ENCODE data around the gene KLK11.

KLK11 gene

GRCh38 chr19:51023946-51024345 lies 2.5 kb downstream of the KLK11 start:
- TF ChIP-seq POLR2A (IDR thresholded peaks at IDR 0.05; ENCODE audit: low read depth, low read length), result no peak
- TF ChIP-seq POU2F2 (IDR thresholded peaks at IDR 0.05; ENCODE audit: low read depth, low read length), result no peak
- no peak for TF ChIP-seq SPI1 (IDR thresholded peaks at IDR 0.05; ENCODE audit: low read depth, low read length)
- no peak for TF ChIP-seq PAX5 (IDR thresholded peaks at IDR 0.05; ENCODE audit: insufficient read depth, low read length, severe bottlenecking)
- TF ChIP-seq TAF1 (IDR thresholded peaks at IDR 0.05; ENCODE audit: low read depth, low read length), result no peak
- no peak for TF ChIP-seq POLR2AphosphoS5 (IDR thresholded peaks at IDR 0.05; ENCODE audit: low read depth, low read length)
- no peak for FAIRE-seq
- DNase-seq (ENCODE audit: insufficient read length, low spot score), result no peak

- DNase-seq (ENCODE audit: insufficient read length, low spot score) (no peak), FAIRE-seq (no peak)
- TF ChIP-seq POLR2AphosphoS5 (IDR thresholded peaks at IDR 0.05; ENCODE audit: low read depth, low read length), result no peak
- TF ChIP-seq PAX5 (IDR thresholded peaks at IDR 0.05; ENCODE audit: insufficient read depth, low read length, severe bottlenecking), result no peak
- no peak for TF ChIP-seq POLR2A (IDR thresholded peaks at IDR 0.05; ENCODE audit: low read depth, low read length)
- no peak for TF ChIP-seq POU2F2 (IDR thresholded peaks at IDR 0.05; ENCODE audit: low read depth, low read length)
- TF ChIP-seq TAF1 (IDR thresholded peaks at IDR 0.05; ENCODE audit: low read depth, low read length), result no peak
- no peak for TF ChIP-seq SPI1 (IDR thresholded peaks at IDR 0.05; ENCODE audit: low read depth, low read length)
Measured at GRCh38 chr19:51022526-51022925, 3.9 kb downstream of the KLK11 start.

DNA sequence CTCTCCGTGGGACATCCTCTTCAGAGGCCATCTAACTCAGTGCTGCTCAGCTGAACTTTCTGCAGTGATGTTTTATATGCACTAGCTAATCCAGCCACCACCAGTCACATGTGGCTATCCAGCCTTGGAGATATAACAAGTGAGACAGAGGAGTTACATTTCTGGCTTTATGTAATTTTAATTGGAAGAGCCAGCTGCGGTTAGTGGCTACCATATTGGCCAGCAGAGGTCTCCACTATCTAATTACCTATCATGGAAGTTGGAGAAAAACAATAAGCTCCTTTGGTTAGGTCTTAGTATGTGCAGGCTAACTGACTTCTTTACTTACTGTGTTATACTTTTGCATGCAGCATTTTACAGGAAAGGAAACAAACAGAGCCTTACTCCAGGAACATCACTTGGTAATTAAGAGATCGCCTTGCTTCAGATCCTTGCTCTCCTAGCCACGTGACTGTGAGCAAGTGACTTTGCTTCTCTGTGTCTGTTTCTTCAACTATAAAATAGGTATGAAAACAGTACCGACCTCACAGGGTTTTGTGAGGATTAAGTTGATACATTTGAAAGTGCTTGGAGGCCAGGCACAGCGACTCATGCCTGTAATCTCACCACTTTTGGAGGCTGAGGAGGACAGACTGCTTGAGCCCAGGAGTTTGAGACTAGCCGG lies 5.3 kb downstream of the KLK11 start:
- TF ChIP-seq POLR2AphosphoS5 (IDR thresholded peaks at IDR 0.05; ENCODE audit: low read depth, low read length), result no peak
- no peak for TF ChIP-seq PAX5 (IDR thresholded peaks at IDR 0.05; ENCODE audit: insufficient read depth, low read length, severe bottlenecking)
- TF ChIP-seq SPI1 (IDR thresholded peaks at IDR 0.05; ENCODE audit: low read depth, low read length), result no peak
- TF ChIP-seq POU2F2 (IDR thresholded peaks at IDR 0.05; ENCODE audit: low read depth, low read length), result no peak
- no peak for FAIRE-seq
- no peak for DNase-seq (ENCODE audit: insufficient read length, low spot score)

GRCh38 chr19:51019544-51019925 lies 6.9 kb downstream of the KLK11 start, which contains the start of gene KLK10:
Gene KLK10 (minus strand): TSS chr19:51019709. CDS start chr19:51019130, 579 bp downstream.
- TF ChIP-seq PAX5 (IDR thresholded peaks at IDR 0.05; ENCODE audit: insufficient read depth, low read length, severe bottlenecking), result no peak
- no peak for TF ChIP-seq TAF1 (IDR thresholded peaks at IDR 0.05; ENCODE audit: low read depth, low read length)
- no peak for TF ChIP-seq POLR2A (IDR thresholded peaks at IDR 0.05; ENCODE audit: low read depth, low read length)
- no peak for TF ChIP-seq POU2F2 (IDR thresholded peaks at IDR 0.05; ENCODE audit: low read depth, low read length)
- TF ChIP-seq POLR2AphosphoS5 (IDR thresholded peaks at IDR 0.05; ENCODE audit: low read depth, low read length), result no peak
- TF ChIP-seq SPI1 (IDR thresholded peaks at IDR 0.05; ENCODE audit: low read depth, low read length), result no peak
- DNase-seq (ENCODE audit: insufficient read length, low spot score) (no peak), FAIRE-seq (no peak)

GRCh38 chr19:51018745-51019543 lies 7.5 kb downstream of the KLK11 start:
- TF ChIP-seq POLR2AphosphoS5 (IDR thresholded peaks at IDR 0.05; ENCODE audit: low read depth, low read length) (no peak), POU2F2 (IDR thresholded peaks at IDR 0.05; ENCODE audit: low read depth, low read length) (no peak)
- DNase-seq (ENCODE audit: insufficient read length, low spot score) (no peak), FAIRE-seq (no peak)

DNA sequence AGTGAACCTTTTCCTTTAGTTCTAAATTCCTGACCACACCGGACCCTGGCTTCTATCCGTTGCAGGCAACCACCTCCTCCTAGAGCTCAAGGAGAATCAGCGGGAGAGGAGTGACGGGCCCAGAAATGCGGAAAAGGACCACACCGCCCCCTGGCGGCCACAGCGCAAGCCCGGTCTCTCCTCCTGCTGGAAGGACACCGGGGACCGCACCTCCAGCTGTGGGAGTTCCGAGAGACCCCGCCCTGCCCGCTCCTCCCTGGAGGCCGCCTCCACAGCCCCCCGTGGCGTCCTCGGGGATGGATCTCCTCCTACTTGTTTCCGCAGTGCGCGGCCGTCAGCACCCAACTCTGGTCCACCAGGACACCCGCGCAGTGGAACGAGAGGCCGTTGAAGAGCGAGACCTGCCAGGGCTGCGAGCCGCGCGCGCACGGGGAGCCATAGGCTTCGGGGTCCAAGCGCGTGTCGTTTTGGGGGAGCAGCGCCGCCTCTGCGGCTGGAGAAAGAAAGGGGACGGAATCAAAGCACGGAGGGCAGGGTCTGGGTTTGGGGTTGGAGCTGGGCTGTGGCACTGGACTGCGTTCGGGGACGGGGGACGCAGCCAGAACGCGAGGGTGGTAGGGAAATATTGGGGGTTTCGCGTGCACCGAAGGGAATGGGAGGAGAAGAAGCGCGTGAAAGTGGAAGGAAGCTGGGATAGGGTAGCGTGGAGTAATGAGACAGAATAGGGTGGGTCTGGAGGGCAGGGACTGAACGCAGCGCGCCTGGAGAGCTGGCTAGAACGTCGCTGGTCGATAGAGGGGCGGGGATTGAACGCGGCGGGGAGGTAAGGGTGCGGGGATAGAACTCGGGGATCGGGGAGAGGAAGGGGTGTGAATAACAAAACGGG lies 9.4 kb downstream of the KLK11 start:
- DNase-seq (ENCODE audit: insufficient read length, low spot score) (no peak), FAIRE-seq (no peak)
- TF ChIP-seq TAF1 (IDR thresholded peaks at IDR 0.05; ENCODE audit: low read depth, low read length) (no peak), POLR2AphosphoS5 (IDR thresholded peaks at IDR 0.05; ENCODE audit: low read depth, low read length) (no peak), PAX5 (IDR thresholded peaks at IDR 0.05; ENCODE audit: insufficient read depth, low read length, severe bottlenecking) (no peak), POLR2A (IDR thresholded peaks at IDR 0.05; ENCODE audit: low read depth, low read length) (no peak), POU2F2 (IDR thresholded peaks at IDR 0.05; ENCODE audit: low read depth, low read length) (no peak), SPI1 (IDR thresholded peaks at IDR 0.05; ENCODE audit: low read depth, low read length) (no peak)

- FAIRE-seq (no peak), DNase-seq (ENCODE audit: insufficient read length, low spot score) (no peak)
- no peak for TF ChIP-seq SPI1 (IDR thresholded peaks at IDR 0.05; ENCODE audit: low read depth, low read length)
- no peak for TF ChIP-seq POU2F2 (IDR thresholded peaks at IDR 0.05; ENCODE audit: low read depth, low read length)
- no peak for TF ChIP-seq TAF1 (IDR thresholded peaks at IDR 0.05; ENCODE audit: low read depth, low read length)
- TF ChIP-seq POLR2A (IDR thresholded peaks at IDR 0.05; ENCODE audit: low read depth, low read length), result no peak
- TF ChIP-seq POLR2AphosphoS5 (IDR thresholded peaks at IDR 0.05; ENCODE audit: low read depth, low read length), result no peak
- no peak for TF ChIP-seq PAX5 (IDR thresholded peaks at IDR 0.05; ENCODE audit: insufficient read depth, low read length, severe bottlenecking)
Measured at GRCh38 chr19:51015691-51016267, 10.6 kb downstream of the KLK11 start.

DNA sequence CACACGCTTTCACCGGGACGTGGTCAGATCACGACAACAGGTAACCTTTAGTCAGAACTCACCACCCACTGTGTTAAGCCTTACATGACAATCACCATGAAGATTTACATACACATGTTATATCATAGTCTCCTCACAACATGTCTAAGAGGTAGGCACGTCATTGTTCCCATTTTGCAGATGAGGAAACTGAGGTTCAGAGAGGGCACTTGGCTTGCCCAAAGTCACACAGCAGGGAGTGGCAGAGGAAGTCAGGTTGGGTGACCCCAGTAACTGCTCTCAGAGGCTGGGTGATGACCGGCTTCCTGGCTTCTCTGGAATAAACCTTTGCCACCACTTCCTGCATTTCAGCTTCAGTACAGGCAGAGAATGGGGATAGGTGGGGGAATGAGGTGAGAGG lies 12.2 kb downstream of the KLK11 start:
- TF ChIP-seq POLR2A (IDR thresholded peaks at IDR 0.05; ENCODE audit: low read depth, low read length) (no peak), POLR2AphosphoS5 (IDR thresholded peaks at IDR 0.05; ENCODE audit: low read depth, low read length) (no peak), PAX5 (IDR thresholded peaks at IDR 0.05; ENCODE audit: insufficient read depth, low read length, severe bottlenecking) (no peak), SPI1 (IDR thresholded peaks at IDR 0.05; ENCODE audit: low read depth, low read length) (no peak), TAF1 (IDR thresholded peaks at IDR 0.05; ENCODE audit: low read depth, low read length) (no peak), POU2F2 (IDR thresholded peaks at IDR 0.05; ENCODE audit: low read depth, low read length) (no peak)
- DNase-seq (ENCODE audit: insufficient read length, low spot score) (no peak), FAIRE-seq (no peak)
